Thyroid gland (tissue), 4 donors: ENCODE data around the gene ZNF548.

ENCODE experiments used
- POLR2A ChIP-seq, 2 donors: fragments of 450-650 bp; IDR thresholded peaks; one replicate each; pipeline ENCODE4 v1.6.1; 2017; ENCODE audit warnings: antibody characterized with exemption in 2 of 2, mild to moderate bottlenecking in 2 of 2, moderate library complexity in 1 of 2
- TF ChIP-seq, protein P1 (sequence below), 6 experiments: fragments of 200-600 bp in 3 of 6; fragments of 450-650 bp in 3 of 6; sonication (generic) in 3 of 6; IDR thresholded peaks; one replicate each; pipeline ENCODE4 v1.5.1; 2016 to 2019; ENCODE audit warnings: antibody characterized with exemption in 6 of 6, mild to moderate bottlenecking in 2 of 6, inconsistent platforms in 1 of 6, moderate library complexity in 1 of 6

DNA sequence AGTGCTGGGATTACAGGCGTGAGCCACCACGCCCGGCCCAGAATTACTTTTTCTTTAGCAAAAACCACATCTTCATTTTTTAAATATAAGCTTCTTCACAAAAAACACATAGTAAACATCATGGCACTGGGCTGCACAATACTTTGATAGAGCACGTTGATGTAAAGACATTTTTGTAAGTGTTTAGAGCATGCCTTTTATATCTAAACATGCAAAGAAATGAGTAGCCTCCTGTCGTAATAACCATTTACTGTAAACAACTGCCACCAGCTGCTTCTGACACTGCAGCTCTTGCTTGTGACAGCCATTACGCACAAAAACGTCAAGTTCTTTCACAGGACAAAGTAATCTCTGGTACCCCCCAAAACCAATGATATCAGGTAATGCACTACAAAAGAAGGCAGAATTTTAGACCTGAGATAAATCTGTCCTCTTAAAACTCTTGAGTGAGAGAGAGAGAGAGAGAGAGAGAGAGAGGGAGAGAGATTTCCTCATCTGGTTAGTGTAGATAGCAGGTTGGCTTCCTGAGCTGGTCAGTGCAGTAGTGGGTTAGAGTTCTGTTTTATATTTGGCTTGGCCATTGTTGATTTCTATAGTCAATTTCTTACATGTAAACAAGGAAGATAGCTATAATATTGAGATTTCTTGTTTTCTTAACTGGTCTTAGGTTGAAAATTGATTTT lies 6.7 kb upstream of the ZNF548 start:
- TF ChIP-seq, protein P1, sequence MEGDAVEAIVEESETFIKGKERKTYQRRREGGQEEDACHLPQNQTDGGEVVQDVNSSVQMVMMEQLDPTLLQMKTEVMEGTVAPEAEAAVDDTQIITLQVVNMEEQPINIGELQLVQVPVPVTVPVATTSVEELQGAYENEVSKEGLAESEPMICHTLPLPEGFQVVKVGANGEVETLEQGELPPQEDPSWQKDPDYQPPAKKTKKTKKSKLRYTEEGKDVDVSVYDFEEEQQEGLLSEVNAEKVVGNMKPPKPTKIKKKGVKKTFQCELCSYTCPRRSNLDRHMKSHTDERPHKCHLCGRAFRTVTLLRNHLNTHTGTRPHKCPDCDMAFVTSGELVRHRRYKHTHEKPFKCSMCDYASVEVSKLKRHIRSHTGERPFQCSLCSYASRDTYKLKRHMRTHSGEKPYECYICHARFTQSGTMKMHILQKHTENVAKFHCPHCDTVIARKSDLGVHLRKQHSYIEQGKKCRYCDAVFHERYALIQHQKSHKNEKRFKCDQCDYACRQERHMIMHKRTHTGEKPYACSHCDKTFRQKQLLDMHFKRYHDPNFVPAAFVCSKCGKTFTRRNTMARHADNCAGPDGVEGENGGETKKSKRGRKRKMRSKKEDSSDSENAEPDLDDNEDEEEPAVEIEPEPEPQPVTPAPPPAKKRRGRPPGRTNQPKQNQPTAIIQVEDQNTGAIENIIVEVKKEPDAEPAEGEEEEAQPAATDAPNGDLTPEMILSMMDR (IDR thresholded peaks at IDR 0.05), result no peak
- TF ChIP-seq POLR2A (IDR thresholded peaks at IDR 0.05), result no peak
